HG03432 (cell line): Measurements from ENCODE around the gene LCP2.

ENCODE experiments used
- ATAC-seq: cut with Tn5 transposase; IDR thresholded peaks from one replicate; pipeline ENCODE4 v1.9.1; 2021; ENCODE audit warnings: mild to moderate bottlenecking, moderate library complexity; ENCODE audit not compliant: unreplicated experiment

Gene LCP2

GRCh38 chr5:170221327-170221741 is 76.2 kb downstream of the LCP2 start:
- ATAC-seq, result no peak

- ATAC-seq, result no peak
Observed at GRCh38 chr5:170220191-170220590, 77.4 kb downstream of the LCP2 start.

GRCh38 chr5:170219615-170220014 is 78.0 kb downstream of the LCP2 start:
- ATAC-seq, result no peak

- no peak for ATAC-seq
Observed at GRCh38 chr5:170218726-170219125, 78.9 kb downstream of the LCP2 start.

- no peak for ATAC-seq
Observed at GRCh38 chr5:170217831-170218230, 79.7 kb downstream of the LCP2 start.

- ATAC-seq, result no peak
Observed at GRCh38 chr5:170216257-170216864, 81.2 kb downstream of the LCP2 start.

GRCh38 chr5:170211575-170212334 is 85.8 kb downstream of the LCP2 start:
- ATAC-seq, result no peak

- ATAC-seq, result no peak
Observed at GRCh38 chr5:170206958-170207357, 90.6 kb downstream of the LCP2 start.

- no peak for ATAC-seq
Observed at GRCh38 chr5:170206216-170206615, 91.4 kb downstream of the LCP2 start.

GRCh38 chr5:170204202-170204601 is 93.4 kb downstream of the LCP2 start:
- ATAC-seq, result no peak

GRCh38 chr5:170202117-170202516 is 95.5 kb downstream of the LCP2 start:
- ATAC-seq, result no peak

GRCh38 chr5:170201311-170201710 is 96.3 kb downstream of the LCP2 start:
- no peak for ATAC-seq

GRCh38 chr5:170200876-170201275 is 96.7 kb downstream of the LCP2 start:
- no peak for ATAC-seq
